Measurements from ENCODE around the gene MYO3B. TPM values are rescaled to one million over a fixed set of nuclear protein-coding genes. Genes with fewer than 3 reads are reported as not detected.

MYO3B gene
- total RNA-seq, 1 experiment from 2014 or later: 0.63 TPM

DNA sequence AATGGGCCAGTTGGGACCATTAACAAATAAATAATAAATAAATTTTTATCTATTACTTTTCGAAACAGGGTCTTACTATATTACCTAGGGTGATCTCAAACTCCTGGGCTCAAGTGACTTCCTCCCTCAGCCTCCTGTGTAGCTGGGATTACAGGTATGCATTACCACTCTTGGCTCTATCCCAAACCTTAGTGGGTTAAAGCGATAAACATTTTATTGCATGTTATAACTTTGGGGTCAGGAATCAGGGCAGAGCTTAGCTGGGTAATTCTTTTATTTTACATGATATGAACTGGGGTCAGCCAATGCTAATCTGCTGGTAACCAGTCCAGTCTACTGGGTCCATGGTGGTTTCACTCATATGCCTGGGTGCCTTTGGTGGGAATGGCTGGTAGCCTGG lies 127.8 kb downstream of the MYO3B start:
- H3K56ac ChIP-seq (ENCODE audit: insufficient read length, low read depth, low read length): no peak overlapping the region
- Mint-ChIP-seq H3K4me1 (peaks cover under 1 to 10% of the 10 kb centered on the region in 2 experiments; a peak in 3 of 4 replicates), H3K27ac (peak overlapping the region in 1 of 3 experiments; percentile 40; a peak in 1 of 7 replicates), H3K27me3 (ENCODE audit: low read depth) (no peaks in the 10 kb centered on the region), H3K36me3 (ENCODE audit: insufficient read depth in 1 of 3, low read depth in 3 of 3) (no peaks in the 10 kb centered on the region), H3K4me3 (no peak overlapping the region), H3K9me3 (no peaks in the 10 kb centered on the region)
- no peaks in the 10 kb centered on the region for H3K9me3 ChIP-seq (ENCODE audit: control insufficient read depth, low read depth, low read length)
- no peak overlapping the region for H2BK5ac ChIP-seq (ENCODE audit: insufficient read length, low read length)
- no peak overlapping the region for H2AFZ ChIP-seq (ENCODE audit: low read length)
- no peak overlapping the region for H4K8ac ChIP-seq (replicated peaks; ENCODE audit: insufficient read length, low read depth, low read length)
- no peak overlapping the region for H3K4me2 ChIP-seq (ENCODE audit: insufficient read depth, insufficient read length, low read length)
- H2BK12ac ChIP-seq (ENCODE audit: insufficient read length, low read depth, low read length): no peak overlapping the region
- H2BK120ac ChIP-seq (ENCODE audit: low read depth, low read length, poor library complexity, severe bottlenecking): no peak overlapping the region
- no peak overlapping the region for H2BK20ac ChIP-seq (ENCODE audit: low read depth, low read length, poor library complexity, severe bottlenecking)
- TF ChIP-seq, protein P1, sequence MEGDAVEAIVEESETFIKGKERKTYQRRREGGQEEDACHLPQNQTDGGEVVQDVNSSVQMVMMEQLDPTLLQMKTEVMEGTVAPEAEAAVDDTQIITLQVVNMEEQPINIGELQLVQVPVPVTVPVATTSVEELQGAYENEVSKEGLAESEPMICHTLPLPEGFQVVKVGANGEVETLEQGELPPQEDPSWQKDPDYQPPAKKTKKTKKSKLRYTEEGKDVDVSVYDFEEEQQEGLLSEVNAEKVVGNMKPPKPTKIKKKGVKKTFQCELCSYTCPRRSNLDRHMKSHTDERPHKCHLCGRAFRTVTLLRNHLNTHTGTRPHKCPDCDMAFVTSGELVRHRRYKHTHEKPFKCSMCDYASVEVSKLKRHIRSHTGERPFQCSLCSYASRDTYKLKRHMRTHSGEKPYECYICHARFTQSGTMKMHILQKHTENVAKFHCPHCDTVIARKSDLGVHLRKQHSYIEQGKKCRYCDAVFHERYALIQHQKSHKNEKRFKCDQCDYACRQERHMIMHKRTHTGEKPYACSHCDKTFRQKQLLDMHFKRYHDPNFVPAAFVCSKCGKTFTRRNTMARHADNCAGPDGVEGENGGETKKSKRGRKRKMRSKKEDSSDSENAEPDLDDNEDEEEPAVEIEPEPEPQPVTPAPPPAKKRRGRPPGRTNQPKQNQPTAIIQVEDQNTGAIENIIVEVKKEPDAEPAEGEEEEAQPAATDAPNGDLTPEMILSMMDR (conservative IDR thresholded peaks at IDR 0.05): no peak
- H2BK15ac ChIP-seq (ENCODE audit: low read depth, low read length): no peak overlapping the region
- H3K27ac ChIP-seq (ENCODE audit: insufficient read length, low read depth, low read length): no peak overlapping the region
- no peaks in the 10 kb centered on the region for H3K4me1 ChIP-seq (ENCODE audit: insufficient read depth, low read length)
- H4K91ac ChIP-seq (ENCODE audit: insufficient read length, low read depth, low read length): no peak overlapping the region
- H3T11ph ChIP-seq (ENCODE audit: low read length): no peak overlapping the region
- H4K20me1 ChIP-seq (ENCODE audit: control insufficient read depth, insufficient read depth, insufficient read length): no peaks in the 10 kb centered on the region
- no peaks in the 10 kb centered on the region for H3K79me2 ChIP-seq (ENCODE audit: insufficient read depth, low read length)
- no peak for DNase-seq
- no peaks in the 10 kb centered on the region for H3K79me1 ChIP-seq (ENCODE audit: insufficient read depth, low read depth, low read length, poor library complexity, severe bottlenecking)
- no peak overlapping the region for H4K5ac ChIP-seq (ENCODE audit: insufficient read length, low read depth, low read length)
- H3K14ac ChIP-seq (ENCODE audit: insufficient read depth, low read length): no peak overlapping the region
- no peak overlapping the region for H3K4ac ChIP-seq (ENCODE audit: low read depth, low read length)
- no peak overlapping the region for H3K9ac ChIP-seq (ENCODE audit: extremely low read depth, insufficient read length, low read length)
- H3K23me2 ChIP-seq (ENCODE audit: insufficient read length, low read depth, low read length, poor library complexity, severe bottlenecking): no peaks in the 10 kb centered on the region
- no peak overlapping the region for H2AK5ac ChIP-seq (ENCODE audit: insufficient read length, low read length)
- no CpG with 5 or more reads among the region's 2 CpGs for WGBS (ENCODE audit: extremely low coverage, insufficient read length, low lambda C conversion rate)
- H3K18ac ChIP-seq (ENCODE audit: insufficient read length, low read depth, low read length): no peak overlapping the region
- H3K23ac ChIP-seq (ENCODE audit: insufficient read length, low read depth, low read length): no peak overlapping the region
- H3K27me3 ChIP-seq (ENCODE audit: insufficient read depth, low read length): no peaks in the 10 kb centered on the region

Data from H9 (cell line).